HepG2 (cell line): ENCODE results near the gene CHKA. TPM values are rescaled to one million over a fixed set of nuclear protein-coding genes. Genes with fewer than 3 reads are reported as not detected.

ENCODE experiments used
- ATAC-seq: fragments of 200-7000 bp; cut with Tn5 transposase; 3 replicates; pipeline ENCODE4 v1.9.1; 2020; ENCODE audit warnings: mild to moderate bottlenecking, moderate library complexity
- BruUV-seq: library from RNA; stranded (reverse); fragments of 400-500 nt; replicated peaks from 2 replicates; lab custom pipeline; 2021; lab: Mats Ljungman, UMichigan
- CTCF ChIA-PET: fragments of 300-600 bp; formaldehyde crosslinking; extraction: SDS; loops from one replicate; lab custom pipeline; 2021; ENCODE audit warnings: low total read pairs, inconsistent platforms, low intra/inter-chr PET ratio; lab: Yijun Ruan, JAX
- POLR2A ChIA-PET: fragments of 350-600 bp; sonication (Branson Sonifier 250); formaldehyde crosslinking; loops from one replicate; lab custom pipeline; 2020; ENCODE audit warnings: antibody characterized with exemption, inconsistent platforms; lab: Yijun Ruan, JAX
- DNase-seq: peaks from one replicate; pipeline ENCODE4 v3.0.0-alpha.2; 2015; ENCODE audit warnings: low spot score
- FAIRE-seq: peaks from 3 replicates; lab custom pipeline; 2011; peaks lifted over from hg19 to GRCh38; lab: Jason Lieb, UNC
- H2AFZ ChIP-seq: one replicate; pipeline ENCODE4 v1.6.1; 2011; ENCODE audit warnings: low read length, inconsistent platforms
- H3K27ac ChIP-seq: fragments of 300-600 bp; 3 replicates; pipeline ENCODE4 v1.8.0; 2011; ENCODE audit warnings: mixed run types, mild to moderate bottlenecking, mixed read lengths, low read length, inconsistent platforms; ENCODE audit not compliant: insufficient read depth; ENCODE audit errors: extremely low read length
- H3K27me3 ChIP-seq, 2 experiments: fragments of 200-600 bp in 1 of 2; 2 replicates in 1 of 2; 3 replicates in 1 of 2; pipeline versions ENCODE4 v1.6.0 to v1.8.0; 2011; ENCODE audit warnings: low read length in 2 of 2, mild to moderate bottlenecking in 2 of 2, moderate library complexity in 2 of 2, inconsistent platforms in 1 of 2; ENCODE audit not compliant: insufficient read depth in 2 of 2, control insufficient read depth in 1 of 2
- H3K36me3 ChIP-seq, 2 experiments: fragments of 200-600 bp in 1 of 2; replicated peaks in 1 of 2; 2 replicates in 1 of 2; 3 replicates in 1 of 2; pipeline versions ENCODE4 v1.5.1 to v1.8.0; 2011; ENCODE audit warnings: low read length in 2 of 2, inconsistent platforms in 1 of 2; ENCODE audit not compliant: insufficient read depth in 2 of 2, control insufficient read depth in 1 of 2
- H3K4me1 ChIP-seq: 2 replicates; pipeline ENCODE4 v1.5.1; 2012; ENCODE audit warnings: low read length, inconsistent platforms; ENCODE audit not compliant: insufficient read depth
- H3K4me2 ChIP-seq: 2 replicates; pipeline ENCODE4 v1.6.0; 2011; ENCODE audit warnings: low read depth, low read length, inconsistent platforms
- H3K4me3 ChIP-seq, 3 experiments: fragments of 200-600 bp in 1 of 3; sonication (generic), shearing (Covaris generic) in 1 of 3; replicated peaks in 1 of 3; 2 replicates each; pipeline ENCODE4 v1.5.1; 2011 to 2016; ENCODE audit warnings: low read length in 3 of 3, inconsistent platforms in 2 of 3, low read depth in 2 of 3, mild to moderate bottlenecking in 2 of 3, control low read depth in 1 of 3, mixed read lengths in 1 of 3; ENCODE audit not compliant: insufficient read depth in 1 of 3
- H3K79me2 ChIP-seq: one replicate; pipeline ENCODE4 v1.6.1; 2011; ENCODE audit warnings: low read length, inconsistent platforms; ENCODE audit not compliant: insufficient read depth
- H3K9ac ChIP-seq: 2 replicates; pipeline ENCODE4 v1.6.0; 2011; ENCODE audit warnings: mild to moderate bottlenecking, low read depth, low read length, inconsistent platforms; ENCODE audit not compliant: insufficient read depth
- H3K9me3 ChIP-seq: 2 replicates; pipeline ENCODE4 v1.5.1; 2012; ENCODE audit warnings: mild to moderate bottlenecking, low read length
- H4K20me1 ChIP-seq: 2 replicates; pipeline ENCODE4 v1.6.0; 2011; ENCODE audit warnings: inconsistent platforms, mild to moderate bottlenecking, low read length, moderate library complexity; ENCODE audit not compliant: insufficient read depth
- RBM22 ChIP-seq: fragments of 200-400 bp; formaldehyde crosslinking; optimal IDR thresholded peaks from 2 replicates; pipeline ENCODE3; 2017; ENCODE audit warnings: mild to moderate bottlenecking, low read length, moderate library complexity
- WIZ ChIP-seq: sonication (generic); formaldehyde crosslinking; IDR thresholded peaks from 2 replicates; pipeline ENCODE4 v1.5.1; 2020; ENCODE audit warnings: mild to moderate bottlenecking, missing genetic modification reagents
- ZNF282 ChIP-seq: fragments of 450-650 bp; IDR thresholded peaks from 2 replicates; pipeline ENCODE4 v1.6.1; 2018; ENCODE audit not compliant: partially characterized antibody
- ZNF367 ChIP-seq: sonication (generic); formaldehyde crosslinking; IDR thresholded peaks from 2 replicates; pipeline ENCODE4 v1.4.0; 2020; ENCODE audit warnings: missing genetic modification reagents, borderline replicate concordance
- ZNF703 ChIP-seq: sonication (generic); formaldehyde crosslinking; IDR thresholded peaks from 2 replicates; pipeline ENCODE4 v1.5.1; 2020; ENCODE audit warnings: missing genetic modification reagents, mild to moderate bottlenecking, moderate library complexity, borderline replicate concordance
- WGBS: methylation state at CpG from one replicate; pipeline ENCODE4 v1.1.6; 2017; ENCODE audit warnings: low lambda C conversion rate; 5-methylcytosine and 5-hydroxymethylcytosine counted together
- in situ Hi-C: cut with HindIII; loops from 2 replicates; pipeline ENCODE4 v1.10.0; 2017; ENCODE audit warnings: low pct_unique_long_range_greater_than_20kb; ENCODE audit not compliant: extremely low pct_ligation_motif_present
- intact Hi-C: fragments of 100-400 bp; cut with micrococcal nuclease; formaldehyde crosslinking; loops from one replicate; pipeline ENCODE4 v1.10.0; 2022; ENCODE audit not compliant: unreplicated experiment
- polyA plus RNA-seq, 8 experiments: library from polyadenylated mRNA; depleted of rRNA in 3 of 8; stranded (reverse) in 7 of 8; unstranded in 1 of 8; fragments of >200 nt; fragmentation: Illumina TruSeq in 4 of 8; extraction: Trizol in 4 of 8; gene quantifications; 2 replicates each; pipeline versions ENCODE4 v1.2.1 to v1.2.3, GENCODE V29; 2011 to 2016; ENCODE audit warnings: low read depth in 4 of 8, missing spikeins in 1 of 8, mixed read lengths in 1 of 8; ENCODE audit not compliant: insufficient read depth in 1 of 8
- total RNA-seq, 5 experiments: library from RNA; depleted of rRNA; stranded (reverse); fragments of >200 nt; fragmentation: Illumina TruSeq; extraction: Trizol; gene quantifications; 2 replicates each; pipeline ENCODE4 v1.2.3, GENCODE V29; 2016; ENCODE audit warnings: low read depth in 1 of 5

Gene CHKA
- total and polyA plus RNA-seq, 2 of the 13 experiments (the other 11 are each of a cell fraction or from before 2014, with no cell fraction given) = 71.6 to 92.7 TPM

DNA sequence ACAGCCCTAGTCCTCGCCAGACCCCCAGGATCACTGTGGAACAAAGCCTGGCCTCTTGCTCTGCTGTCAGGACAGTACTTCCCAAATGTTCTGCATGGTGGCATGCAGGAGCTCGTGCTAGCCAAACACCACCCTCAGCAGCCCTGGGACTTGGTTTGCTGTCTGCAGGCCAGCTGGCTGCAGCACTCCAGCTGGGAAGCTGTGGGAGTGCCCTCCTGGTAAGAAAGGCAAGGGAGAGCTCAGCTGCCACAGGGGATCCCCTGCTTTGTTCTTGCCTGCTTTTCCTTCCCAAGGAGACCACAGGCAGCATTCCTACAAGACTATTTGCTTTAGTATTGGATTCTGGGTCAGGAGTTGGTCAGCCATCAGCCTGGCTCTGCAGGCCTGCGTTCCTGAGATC lies 54.4 kb downstream of the CHKA start:
- in situ Hi-C loops = no loop called here
- Histone ChIP-seq H3K27me3 (no peaks in the 10 kb centered on the region), H3K9ac (no peak overlapping the region), H3K27ac (no peak overlapping the region), H4K20me1 (no peaks in the 10 kb centered on the region), H3K4me1 (no peaks in the 10 kb centered on the region), H3K4me2 (no peak overlapping the region), H3K79me2 (no peaks in the 10 kb centered on the region), H3K4me3 (no peak overlapping the region), H3K36me3 (peaks cover 69 to 98% of the 10 kb centered on the region in 2 experiments), H3K9me3 (no peaks in the 10 kb centered on the region), H2AFZ (no peak overlapping the region)
- no peak for ATAC-seq
- 100% methylated on average over 2 of the region's 3 CpGs for WGBS
- ChIA-PET POLR2A (no interaction called here), CTCF (no interaction called here)
- BruUV-seq = no TSS peak
- FAIRE-seq = no peak
- intact Hi-C loops = no loop called here
- DNase-seq = no peak
- TF ChIP-seq RBM22 = peak; percentile 40
- no peak for TF ChIP-seq ZNF367 (CRISPR knock-in tag)

DNA sequence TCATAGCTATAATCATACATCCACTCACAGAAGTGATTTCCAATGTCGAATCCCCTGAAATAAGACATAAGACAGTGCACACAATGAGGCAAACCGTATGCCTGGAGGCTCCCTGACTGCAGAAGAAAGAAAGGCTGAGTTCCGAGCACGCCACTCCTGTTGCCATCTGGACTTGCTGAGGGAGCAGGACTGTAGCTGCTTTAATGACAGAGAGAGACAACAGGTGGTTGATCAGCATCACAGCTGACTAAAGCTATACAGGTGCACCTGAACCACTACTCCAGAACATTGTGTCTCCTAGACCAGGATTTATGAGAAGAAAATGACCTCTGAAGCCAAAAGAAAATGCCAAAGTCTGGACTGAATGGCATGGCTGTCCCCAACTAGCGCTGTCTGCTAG lies 55.3 kb downstream of the CHKA start:
- ChIA-PET POLR2A (no interaction called here), CTCF (no interaction called here)
- DNase-seq (no peak), FAIRE-seq (no peak)
- Histone ChIP-seq H3K4me2 (no peak overlapping the region), H3K27me3 (no peaks in the 10 kb centered on the region), H3K27ac (no peak overlapping the region), H3K9ac (no peak overlapping the region), H3K4me3 (no peak overlapping the region), H3K9me3 (no peaks in the 10 kb centered on the region), H2AFZ (no peak overlapping the region), H3K79me2 (no peaks in the 10 kb centered on the region), H3K4me1 (no peaks in the 10 kb centered on the region)
- WGBS = 95% methylated on average over 5 of the region's 5 CpGs
- intact Hi-C loops = no loop called here
- no peak for TF ChIP-seq ZNF282
- TF ChIP-seq ZNF703 (CRISPR knock-in tag) = no peak
- no peak for TF ChIP-seq WIZ (CRISPR knock-in tag)
- peak; percentile 55 for TF ChIP-seq RBM22
- TF ChIP-seq, all 625 proteins: peak for 1
- BruUV-seq = no TSS peak
- in situ Hi-C loops = no loop called here
- ATAC-seq = no peak
- peaks cover 65 to 97% of the 10 kb centered on the region in 2 experiments for H3K36me3 ChIP-seq
- H4K20me1 ChIP-seq = no peaks in the 10 kb centered on the region
